H1 (cell line): ENCODE data around the gene CDC123. TPM values are rescaled to one million over a fixed set of nuclear protein-coding genes. Genes with fewer than 3 reads are reported as not detected.

Source experiments
- CTCF ChIA-PET: fragments of 300-600 bp; sonication (Branson Sonifier 250); formaldehyde crosslinking; loops from one replicate; lab custom pipeline; 2021; ENCODE audit not compliant: partially characterized antibody; lab: Charles Lee
- POLR2A ChIA-PET: fragments of 300-600 bp; sonication (Branson Sonifier 250); formaldehyde crosslinking; loops from one replicate; lab custom pipeline; 2021; ENCODE audit warnings: inconsistent platforms; ENCODE audit not compliant: partially characterized antibody; lab: Charles Lee
- DNase-seq, 2 experiments: peaks; one replicate each; pipeline versions ENCODE4 v3.0.0 to v3.0.0-alpha.2; 2010 to 2022; ENCODE audit warnings: low spot score in 2 of 2, low read depth in 1 of 2, mixed read lengths in 1 of 2
- FAIRE-seq: peaks from 2 replicates; lab custom pipeline; 2011; peaks lifted over from hg19 to GRCh38; lab: Jason Lieb, UNC
- H2AFZ ChIP-seq: 2 replicates; pipeline ENCODE4 v1.8.1; 2012; ENCODE audit warnings: low read length, inconsistent platforms
- H2AK5ac ChIP-seq: 2 replicates; pipeline ENCODE4 v1.6.1; 2013; ENCODE audit warnings: low read depth, low read length
- H2BK120ac ChIP-seq: replicated peaks from 2 replicates; pipeline ENCODE3; 2013; ENCODE audit warnings: low read depth, low read length, inconsistent platforms
- H2BK12ac ChIP-seq: 2 replicates; pipeline ENCODE4 v1.6.1; 2013; ENCODE audit warnings: low read depth, low read length
- H2BK15ac ChIP-seq: 2 replicates; pipeline ENCODE4 v1.6.1; 2013; ENCODE audit warnings: low read length
- H2BK20ac ChIP-seq: 2 replicates; pipeline ENCODE4 v1.6.1; 2013; ENCODE audit warnings: low read length
- H2BK5ac ChIP-seq: 2 replicates; pipeline ENCODE4 v1.6.1; 2013; ENCODE audit warnings: low read depth, low read length
- H3K14ac ChIP-seq: 2 replicates; pipeline ENCODE4 v1.6.1; 2013; ENCODE audit warnings: inconsistent platforms; ENCODE audit not compliant: insufficient read length
- H3K18ac ChIP-seq: 2 replicates; pipeline ENCODE4 v1.6.1; 2013; ENCODE audit warnings: low read length; ENCODE audit errors: extremely low read depth
- H3K23ac ChIP-seq: 2 replicates; pipeline ENCODE4 v1.6.1; 2013; ENCODE audit warnings: inconsistent platforms; ENCODE audit not compliant: insufficient read length
- H3K23me2 ChIP-seq: 2 replicates; pipeline ENCODE4 v1.6.1; 2013; ENCODE audit warnings: low read depth, low read length
- H3K27ac ChIP-seq: 2 replicates; pipeline ENCODE4 v1.6.1; 2011; ENCODE audit warnings: low read depth, low read length, inconsistent platforms
- H3K27me3 ChIP-seq, 4 experiments: replicated peaks in 1 of 4; 1 replicate in 1 of 4; 2 replicates in 3 of 4; pipeline versions ENCODE4 v1.6.1 to v1.8.1; 2011 to 2013; ENCODE audit warnings: low read length in 3 of 4, mild to moderate bottlenecking in 3 of 4, inconsistent platforms in 2 of 4, mixed read lengths in 2 of 4, moderate library complexity in 1 of 4; ENCODE audit not compliant: control insufficient read depth in 3 of 4, insufficient read depth in 3 of 4; ENCODE audit errors: extremely low read depth in 1 of 4
- H3K36me3 ChIP-seq, 4 experiments: 2 replicates each; pipeline versions ENCODE4 v1.6.1 to v1.8.1; 2011 to 2013; ENCODE audit warnings: mild to moderate bottlenecking in 4 of 4, low read length in 3 of 4, moderate library complexity in 2 of 4, control low read depth in 1 of 4, inconsistent platforms in 1 of 4; ENCODE audit not compliant: insufficient read depth in 4 of 4, control insufficient read depth in 2 of 4
- H3K4ac ChIP-seq: replicated peaks from 2 replicates; pipeline ENCODE3; 2013; ENCODE audit warnings: low read length, low read depth, mixed read lengths, inconsistent platforms; ENCODE audit not compliant: insufficient read length
- H3K4me1 ChIP-seq, 4 experiments: replicated peaks in 1 of 4; 1 replicate in 1 of 4; 2 replicates in 3 of 4; pipeline versions ENCODE4 v1.6.1 to v1.8.1; 2011 to 2013; ENCODE audit warnings: low read length in 3 of 4, inconsistent platforms in 2 of 4, mixed read lengths in 1 of 4; ENCODE audit not compliant: insufficient read depth in 4 of 4, control insufficient read depth in 3 of 4
- H3K4me2 ChIP-seq, 2 experiments: 2 replicates each; pipeline versions ENCODE4 v1.6.1 to v1.8.1; 2011 to 2013; ENCODE audit warnings: low read depth in 2 of 2, low read length in 2 of 2, control low read depth in 1 of 2, inconsistent platforms in 1 of 2, mild to moderate bottlenecking in 1 of 2; ENCODE audit not compliant: insufficient read depth in 1 of 2
- H3K4me3 ChIP-seq, 4 experiments: fragments of 200-600, 300-600 bp in 1 of 4; sonication (generic), shearing (Covaris generic), sonication (Bioruptor Twin) in 1 of 4; 2 replicates each; pipeline versions ENCODE4 v1.5.1 to v1.8.1; 2011 to 2016; ENCODE audit warnings: low read length in 4 of 4, low read depth in 3 of 4, control low read depth in 2 of 4, inconsistent platforms in 2 of 4, mild to moderate bottlenecking in 2 of 4, mixed read lengths in 1 of 4, moderate library complexity in 1 of 4; ENCODE audit not compliant: insufficient read depth in 2 of 4; ENCODE audit errors: extremely low read depth in 1 of 4
- H3K56ac ChIP-seq: replicated peaks from 2 replicates; pipeline ENCODE3; 2013; ENCODE audit warnings: low read depth, mild to moderate bottlenecking, mixed read lengths, low read length, inconsistent platforms; ENCODE audit not compliant: insufficient read length
- H3K79me1 ChIP-seq: 2 replicates; pipeline ENCODE4 v1.6.1; 2013; ENCODE audit warnings: low read depth, low read length, control low read depth
- H3K79me2 ChIP-seq, 2 experiments: 2 replicates each; pipeline versions ENCODE4 v1.6.1 to v1.8.1; 2012 to 2013; ENCODE audit warnings: low read length in 2 of 2, mild to moderate bottlenecking in 2 of 2, inconsistent platforms in 1 of 2; ENCODE audit not compliant: insufficient read depth in 2 of 2, control insufficient read depth in 1 of 2
- H3K9ac ChIP-seq, 4 experiments: replicated peaks in 1 of 4; 1 replicate in 1 of 4; 2 replicates in 3 of 4; pipeline versions ENCODE4 v1.6.1 to v1.8.1; 2011 to 2013; ENCODE audit warnings: low read depth in 3 of 4, low read length in 3 of 4, control low read depth in 2 of 4, mild to moderate bottlenecking in 2 of 4, moderate library complexity in 2 of 4, inconsistent platforms in 1 of 4; ENCODE audit errors: extremely low read depth in 1 of 4
- H3K9me3 ChIP-seq, 2 experiments: 2 replicates each; pipeline versions ENCODE4 v1.6.1 to v1.8.1; 2012 to 2013; ENCODE audit warnings: mild to moderate bottlenecking in 2 of 2, moderate library complexity in 2 of 2, control low read depth in 1 of 2, inconsistent platforms in 1 of 2, low read depth in 1 of 2, low read length in 1 of 2, mixed read lengths in 1 of 2; ENCODE audit not compliant: insufficient read depth in 2 of 2
- H4K20me1 ChIP-seq, 2 experiments: replicated peaks in 1 of 2; 2 replicates each; pipeline versions ENCODE3 to v1.8.1; 2011 to 2013; ENCODE audit warnings: inconsistent platforms in 2 of 2, low read length in 2 of 2, mild to moderate bottlenecking in 1 of 2; ENCODE audit not compliant: insufficient read depth in 2 of 2, control insufficient read depth in 1 of 2
- H4K5ac ChIP-seq: 2 replicates; pipeline ENCODE4 v1.6.1; 2013; ENCODE audit warnings: low read length, low read depth, mixed read lengths, inconsistent platforms; ENCODE audit not compliant: insufficient read length
- H4K8ac ChIP-seq: 2 replicates; pipeline ENCODE4 v1.8.0; 2013; ENCODE audit warnings: mild to moderate bottlenecking, moderate library complexity, low read length, inconsistent platforms; ENCODE audit not compliant: insufficient read depth; ENCODE audit errors: extremely low read depth
- H4K91ac ChIP-seq: replicated peaks from 2 replicates; pipeline ENCODE3; 2013; ENCODE audit warnings: low read length, mixed read lengths, inconsistent platforms; ENCODE audit not compliant: insufficient read length
- BCL11A ChIP-seq, 2 experiments: IDR thresholded peaks; one replicate each; pipeline ENCODE4 v1.6.1; 2011; ENCODE audit warnings: low read depth in 2 of 2, low read length in 2 of 2, mild to moderate bottlenecking in 2 of 2
- CHD1 ChIP-seq: IDR thresholded peaks from 2 replicates; pipeline ENCODE4 v1.6.1; 2012; ENCODE audit warnings: low read depth, low read length, improper control_type of control experiment
- E2F6 ChIP-seq: IDR thresholded peaks from 2 replicates; pipeline ENCODE4 v1.6.1; 2012; ENCODE audit warnings: inconsistent platforms
- EGR1 ChIP-seq: IDR thresholded peaks from 2 replicates; pipeline ENCODE4 v1.6.1; 2011; ENCODE audit warnings: low read depth, low read length, borderline replicate concordance
- EZH2 ChIP-seq: fragments of 200-600 bp; sonication (generic); IDR thresholded peaks from 2 replicates; pipeline ENCODE4 v1.7.1; 2012; ENCODE audit warnings: low read depth, mild to moderate bottlenecking, moderate library complexity, low read length, inconsistent platforms; ENCODE audit not compliant: severe bottlenecking
- NANOG ChIP-seq: IDR thresholded peaks from 2 replicates; pipeline ENCODE4 v1.6.1; 2011; ENCODE audit warnings: low read length, low read depth, mild to moderate bottlenecking, inconsistent platforms; ENCODE audit not compliant: insufficient read depth, poor library complexity, severe bottlenecking
- POLR2AphosphoS5 ChIP-seq: IDR thresholded peaks from 2 replicates; pipeline ENCODE4 v1.6.1; 2011; ENCODE audit warnings: low read depth, low read length
- POU5F1 ChIP-seq: IDR thresholded peaks from 2 replicates; pipeline ENCODE4 v1.6.1; 2011; ENCODE audit warnings: low read depth, mild to moderate bottlenecking, low read length, moderate library complexity
- RNF2 ChIP-seq: fragments of 200-900, 300-1000 bp; sonication (generic); IDR thresholded peaks from 2 replicates; pipeline ENCODE4 v1.7.1; 2016; ENCODE audit warnings: borderline replicate concordance, low read depth, mild to moderate bottlenecking, antibody characterized with exemption, low read length; ENCODE audit not compliant: poor library complexity, severe bottlenecking; ENCODE audit errors: missing control alignments
- SAP30 ChIP-seq: fragments of 300-600 bp; sonication (generic); IDR thresholded peaks from 2 replicates; pipeline ENCODE4 v1.7.1; 2012; ENCODE audit warnings: low read length, moderate library complexity, mild to moderate bottlenecking, inconsistent platforms; ENCODE audit not compliant: insufficient read depth, insufficient replicate concordance
- SIRT6 ChIP-seq: IDR thresholded peaks from one replicate; pipeline ENCODE4 v1.7.1; 2012; ENCODE audit warnings: low read length, inconsistent platforms
- TAF1 ChIP-seq: IDR thresholded peaks from 2 replicates; pipeline ENCODE4 v1.6.1; 2011; ENCODE audit warnings: mild to moderate bottlenecking, low read depth, low read length
- TAF7 ChIP-seq: optimal IDR thresholded peaks from 2 replicates; pipeline ENCODE3; 2011; ENCODE audit warnings: low read depth, mild to moderate bottlenecking, inconsistent platforms, low read length, moderate library complexity, borderline replicate concordance
- TEAD4 ChIP-seq: IDR thresholded peaks from 2 replicates; pipeline ENCODE4 v1.6.1; 2012; ENCODE audit warnings: low read depth, low read length, inconsistent platforms, mixed read lengths
- WGBS, 2 experiments: shearing (Covaris generic) in 1 of 2; methylation state at CpG; one replicate each; pipeline versions ENCODE4 v1.1.6 to v1.1.7; 2013 to 2015; ENCODE audit warnings: low lambda C conversion rate in 2 of 2, mixed read lengths in 2 of 2, inconsistent platforms in 1 of 2, low coverage in 1 of 2, missing lambda C conversion rate in 1 of 2; ENCODE audit not compliant: insufficient replicate concordance in 2 of 2, insufficient coverage in 1 of 2, insufficient read length in 1 of 2; ENCODE audit errors: extremely low coverage in 1 of 2, missing lambda C conversion rate in 1 of 2; 5-methylcytosine and 5-hydroxymethylcytosine counted together
- polyA plus RNA-seq, 7 experiments: library from polyadenylated mRNA; depleted of rRNA in 3 of 7; stranded (reverse) in 5 of 7; unstranded in 2 of 7; fragments of >200 nt in 5 of 7; fragments of 200-250 nt in 2 of 7; gene quantifications; 1 replicate in 5 of 7; 2 replicates in 1 of 7; 4 replicates in 1 of 7; pipeline versions ENCODE4 v1.2.1 to v1.2.3, GENCODE V29; 2011 to 2013; ENCODE audit warnings: missing spikeins in 2 of 7, mixed read lengths in 2 of 7
- total RNA-seq: library from RNA; stranded (reverse); fragmentation: NEBNext Ultra II Directional; extraction: Animal tissue kit (Norgen Biotek cat#: 25700); gene quantifications from 2 replicates; pipeline ENCODE4 v1.2.1, GENCODE V29; 2021

The CDC123 gene
- total and polyA plus RNA-seq, 2 of the 8 experiments (the other 6 are each of a cell fraction or from before 2014, with no cell fraction given), result 115 to 202 TPM

- ChIA-PET POLR2A (no interaction called here), CTCF (interaction anchor here (1.9 to 9.3 kb wide), 2 partner anchors 396 to 452 kb away, joined by 8 to 62 read pairs; no protein-coding TSS in a partner anchor)
- DNase-seq (no peak), FAIRE-seq (no peak)
- no peak overlapping the region for H3K23ac ChIP-seq
- no peak overlapping the region for H3K9ac ChIP-seq
- H3K4ac ChIP-seq, result no peak overlapping the region
- H2BK5ac ChIP-seq, result no peak overlapping the region
- H4K8ac ChIP-seq, result no peak overlapping the region
- no peak overlapping the region for H4K91ac ChIP-seq
- H3K79me1 ChIP-seq, result no peaks in the 10 kb centered on the region
- no peak overlapping the region for H3K27ac ChIP-seq
- H3K18ac ChIP-seq, result no peak overlapping the region
- no peak overlapping the region for H2AK5ac ChIP-seq
- no peak overlapping the region for H3K14ac ChIP-seq
- no peak overlapping the region for H2BK120ac ChIP-seq
- no peak overlapping the region for H4K5ac ChIP-seq
- no peak overlapping the region for H3K56ac ChIP-seq
- H3K4me2 ChIP-seq, result no peak overlapping the region
- no peak overlapping the region for H2BK20ac ChIP-seq
- H3K4me3 ChIP-seq, result no peak overlapping the region
- no peak overlapping the region for H2BK12ac ChIP-seq
- no peak overlapping the region for H2AFZ ChIP-seq
- peaks cover 0 to 3% (median 0%) of the 10 kb centered on the region in 4 experiments; a peak in 1 of 7 replicates for H3K4me1 ChIP-seq
- H4K20me1 ChIP-seq, result no peaks in the 10 kb centered on the region
- 91% methylated on average over 4 of the region's 4 CpGs; no CpG with 5 or more reads in 1 of the 2 experiments for WGBS, 2 experiments
- H3K36me3 ChIP-seq, result no peaks in the 10 kb centered on the region; a peak in 1 of 8 replicates
- no peaks in the 10 kb centered on the region for H3K23me2 ChIP-seq
- no peaks in the 10 kb centered on the region for H3K79me2 ChIP-seq
- no peaks in the 10 kb centered on the region for H3K27me3 ChIP-seq
- no peak overlapping the region for H2BK15ac ChIP-seq
- no peaks in the 10 kb centered on the region for H3K9me3 ChIP-seq
- TF ChIP-seq EZH2, result no peak
- TF ChIP-seq SAP30, result no peak
- TF ChIP-seq EGR1, result no peak
- TF ChIP-seq CHD1, result no peak
- TF ChIP-seq TAF1, result no peak
- TF ChIP-seq BCL11A (IDR thresholded peaks at IDR 0.05; ENCODE audit: low read depth in 2 of 2, low read length in 2 of 2), result no peak
- TF ChIP-seq NANOG, result no peak
- TF ChIP-seq RNF2, result no peak
- no peak for TF ChIP-seq POLR2AphosphoS5
- no peak for TF ChIP-seq SIRT6
- TF ChIP-seq POU5F1, result no peak
- no peak for TF ChIP-seq TEAD4
- TF ChIP-seq E2F6, result no peak
- TF ChIP-seq TAF7, result no peak
Measured at GRCh38 chr10:12259988-12260387, 64.0 kb downstream of the CDC123 start.
